Measurements from ENCODE around the gene DHRS3. TPM values are rescaled to one million over a fixed set of nuclear protein-coding genes. Genes with fewer than 3 reads are reported as not detected.
"Not testable (repeated sequence)": the region's sequence is repeated elsewhere in the genome, so short reads cannot be mapped to it uniquely, and the experiment has no call there.

Gene DHRS3
- total RNA-seq, 1 donor from 2014 or later, result 214 TPM

- no peaks in the 10 kb centered on the region for H3K9me3 Mint-ChIP-seq (ENCODE audit: low read depth)
- H3K4me3 Mint-ChIP-seq (ENCODE audit: low read depth), result no peak overlapping the region
- peaks cover 30% of the 10 kb centered on the region for H3K4me1 Mint-ChIP-seq (ENCODE audit: low read depth)
- no peak for DNase-seq (ENCODE audit: low spot score, unreplicated experiment)
- H3K27ac Mint-ChIP-seq, result peak overlapping the region; percentile 56
- TF ChIP-seq CTCF (IDR thresholded peaks at IDR 0.05; ENCODE audit: unreplicated experiment), result no peak
- H3K36me3 Mint-ChIP-seq (ENCODE audit: insufficient read depth), result no peaks in the 10 kb centered on the region
- H3K27me3 Mint-ChIP-seq, result peaks cover 4% of the 10 kb centered on the region
Observed at GRCh38 chr1:12540580-12541273, 77.3 kb downstream of the DHRS3 start.

GRCh38 chr1:12539705-12540579 is 78.1 kb downstream of the DHRS3 start:
- Mint-ChIP-seq H3K4me3 (ENCODE audit: low read depth) (no peak overlapping the region), H3K27me3 (peaks cover 4% of the 10 kb centered on the region), H3K36me3 (ENCODE audit: insufficient read depth) (no peaks in the 10 kb centered on the region), H3K4me1 (ENCODE audit: low read depth) (peaks cover 30% of the 10 kb centered on the region), H3K9me3 (ENCODE audit: low read depth) (peaks cover 3% of the 10 kb centered on the region), H3K27ac (no peak overlapping the region)
- no peak for TF ChIP-seq CTCF (IDR thresholded peaks at IDR 0.05; ENCODE audit: unreplicated experiment)
- peak; percentile 49 for DNase-seq (ENCODE audit: low spot score, unreplicated experiment)

GRCh38 chr1:12539320-12539704 is 78.7 kb downstream of the DHRS3 start:
- Mint-ChIP-seq H3K27ac (no peak overlapping the region), H3K4me1 (ENCODE audit: low read depth) (peaks cover 30% of the 10 kb centered on the region), H3K27me3 (peaks cover 4% of the 10 kb centered on the region), H3K4me3 (ENCODE audit: low read depth) (no peak overlapping the region), H3K9me3 (ENCODE audit: low read depth) (peaks cover 3% of the 10 kb centered on the region), H3K36me3 (ENCODE audit: insufficient read depth) (no peaks in the 10 kb centered on the region)
- TF ChIP-seq CTCF (IDR thresholded peaks at IDR 0.05; ENCODE audit: unreplicated experiment), result no peak
- DNase-seq (ENCODE audit: low spot score, unreplicated experiment), result no peak

GRCh38 chr1:12538536-12538935 is 79.5 kb downstream of the DHRS3 start:
- not testable (repeated sequence) for DNase-seq (ENCODE audit: low spot score, unreplicated experiment); H3K27ac Mint-ChIP-seq; H3K9me3 Mint-ChIP-seq (ENCODE audit: low read depth); H3K27me3 Mint-ChIP-seq; H3K4me3 Mint-ChIP-seq (ENCODE audit: low read depth); H3K36me3 Mint-ChIP-seq (ENCODE audit: insufficient read depth)
- H3K4me1 Mint-ChIP-seq (ENCODE audit: low read depth), result peaks cover 30% of the 10 kb centered on the region

- Mint-ChIP-seq H3K27ac (peak overlapping the region; percentile 42), H3K9me3 (ENCODE audit: low read depth) (peaks cover 3% of the 10 kb centered on the region), H3K36me3 (ENCODE audit: insufficient read depth) (no peaks in the 10 kb centered on the region), H3K4me3 (ENCODE audit: low read depth) (no peak overlapping the region), H3K4me1 (ENCODE audit: low read depth) (peaks cover 32% of the 10 kb centered on the region), H3K27me3 (peaks cover 4% of the 10 kb centered on the region)
- DNase-seq (ENCODE audit: low spot score, unreplicated experiment), result no peak
- no peak for TF ChIP-seq CTCF (IDR thresholded peaks at IDR 0.05; ENCODE audit: unreplicated experiment)
Observed at GRCh38 chr1:12537906-12538461, 80.0 kb downstream of the DHRS3 start.

Measured in progenitor cell of endocrine pancreas (in vitro differentiated cells).